GM20000 (cell line): ENCODE results near the gene ARHGEF12.

Experiments
- DNase-seq: peaks from one replicate; pipeline ENCODE4 v3.0.0; 2012; ENCODE audit warnings: low spot score
- CTCF ChIP-seq: IDR thresholded peaks from 2 replicates; pipeline ENCODE4 v1.5.1; 2012; ENCODE audit warnings: mild to moderate bottlenecking, control low read depth; ENCODE audit errors: extremely low read depth, missing control alignments

ARHGEF12 gene

GRCh38 chr11:120392314-120392713 lies 56.1 kb downstream of the ARHGEF12 start:
- TF ChIP-seq CTCF = no peak
- no peak for DNase-seq

DNA sequence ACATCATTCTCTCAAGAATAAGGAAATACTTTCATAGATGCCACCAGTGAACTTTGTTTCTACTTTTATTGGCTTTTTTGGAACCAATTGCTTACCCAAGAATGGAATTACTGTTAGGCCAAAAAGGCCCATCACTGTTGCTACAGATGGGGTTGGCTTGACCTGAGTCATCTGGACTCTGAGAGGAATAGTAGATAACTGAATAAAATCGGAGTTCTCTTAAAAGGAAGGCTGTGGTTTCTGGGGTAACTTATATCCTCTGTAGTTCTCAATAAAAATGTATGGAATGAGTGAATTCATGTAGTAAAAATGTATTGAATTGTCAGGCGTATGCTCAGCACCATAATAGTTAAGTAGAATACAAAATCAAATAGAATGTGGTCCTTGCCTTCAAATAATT lies 56.6 kb downstream of the ARHGEF12 start:
- no peak for TF ChIP-seq CTCF
- no peak for DNase-seq

GRCh38 chr11:120394119-120394518 lies 57.9 kb downstream of the ARHGEF12 start:
- DNase-seq = no peak
- TF ChIP-seq CTCF = no peak

DNA sequence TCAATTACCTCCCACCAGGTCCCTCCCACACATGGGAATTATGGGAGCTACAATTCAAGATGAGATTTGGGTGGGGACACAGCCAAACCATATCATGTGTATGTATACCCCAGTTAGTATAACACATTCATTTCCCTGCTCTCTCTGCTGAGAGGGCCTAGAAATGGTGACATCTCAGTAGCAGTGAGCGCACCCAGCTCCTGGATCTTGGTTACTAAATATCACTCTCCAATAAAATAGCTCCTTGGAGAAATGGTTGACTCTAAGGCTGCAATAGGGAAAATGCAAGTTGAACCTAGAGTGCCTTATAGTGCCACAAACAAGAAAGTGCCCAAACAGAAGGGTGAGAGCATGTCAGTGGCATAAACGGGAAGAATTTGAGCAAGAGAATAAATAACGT lies 59.6 kb downstream of the ARHGEF12 start:
- no peak for DNase-seq
- TF ChIP-seq CTCF = no peak

DNA sequence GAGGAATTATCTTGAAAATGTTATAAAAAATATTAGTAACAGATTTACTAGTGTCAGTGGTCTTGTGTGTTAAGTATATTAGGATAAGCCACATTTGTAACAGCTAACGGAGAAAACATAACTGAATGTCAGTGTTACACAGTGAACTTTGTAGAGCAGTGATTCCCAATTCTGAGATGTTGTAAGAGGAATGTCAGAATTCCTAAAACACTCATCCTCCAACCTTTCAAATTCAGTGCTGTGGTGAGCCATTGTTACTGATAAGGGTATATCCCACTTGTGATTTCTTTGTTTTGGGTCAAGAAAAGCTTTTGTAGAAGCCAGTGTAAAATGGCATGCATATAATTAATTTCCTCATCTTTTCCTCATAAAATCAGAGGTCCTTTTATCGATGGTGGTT lies 61.9 kb downstream of the ARHGEF12 start:
- no peak for DNase-seq
- TF ChIP-seq CTCF = no peak

- DNase-seq = no peak
Observed at GRCh38 chr11:120399307-120399706, 63.1 kb downstream of the ARHGEF12 start.

More at GRCh38 chr11:120399307-120399706, 63.1 kb downstream of the ARHGEF12 start:
- TF ChIP-seq CTCF = no peak
